KMS-11 (cell line): ENCODE results near the gene TNFAIP8L1.
A peak's percentile ranks its signal among the peaks of the same experiment; 100 is the strongest.

Experiments
- H2AFZ ChIP-seq: fragments of 200-600 bp; sonication (generic); 2 replicates; pipeline ENCODE4 v1.6.1; 2016; ENCODE audit warnings: antibody characterized with exemption, mixed run types, low read depth
- H3K27ac ChIP-seq: fragments of 200-600 bp; sonication (generic); 2 replicates; pipeline ENCODE4 v1.6.1; 2016; ENCODE audit warnings: mild to moderate bottlenecking, mixed run types
- H3K27me3 ChIP-seq: fragments of 200-600 bp; sonication (generic); 2 replicates; pipeline ENCODE4 v1.6.1; 2017; ENCODE audit warnings: mild to moderate bottlenecking, low read depth, mixed run types, moderate library complexity; ENCODE audit not compliant: insufficient read depth
- H3K36me3 ChIP-seq: fragments of 200-600 bp; sonication (generic); 2 replicates; pipeline ENCODE4 v1.6.1; 2017; ENCODE audit warnings: mild to moderate bottlenecking, mixed run types; ENCODE audit not compliant: insufficient read depth
- H3K4me1 ChIP-seq: fragments of 200-600 bp; sonication (generic); 2 replicates; pipeline ENCODE4 v1.6.1; 2016; ENCODE audit warnings: mild to moderate bottlenecking, low read depth, mixed run types; ENCODE audit not compliant: poor library complexity, severe bottlenecking
- H3K4me2 ChIP-seq: fragments of 200-600 bp; sonication (generic); 2 replicates; pipeline ENCODE4 v1.7.0; 2016; ENCODE audit warnings: mild to moderate bottlenecking, mixed run types
- H3K4me3 ChIP-seq: fragments of 200-600 bp; sonication (generic); IDR thresholded peaks from 2 replicates; pipeline ENCODE4 v1.6.1; 2017; ENCODE audit warnings: low read depth, low read length, mixed read lengths; ENCODE audit not compliant: insufficient read depth
- H3K79me2 ChIP-seq: fragments of 200-600 bp; sonication (generic); 2 replicates; pipeline ENCODE4 v1.6.1; 2016; ENCODE audit warnings: low read depth, mixed run types; ENCODE audit not compliant: insufficient read depth
- H3K9ac ChIP-seq: fragments of 200-600 bp; sonication (generic); 2 replicates; pipeline ENCODE4 v1.6.1; 2016; ENCODE audit warnings: mild to moderate bottlenecking, mixed run types
- H4K20me1 ChIP-seq: fragments of 200-600 bp; sonication (generic); 2 replicates; pipeline ENCODE4 v1.6.1; 2016; ENCODE audit warnings: mild to moderate bottlenecking, mixed run types; ENCODE audit not compliant: insufficient read depth
- TF ChIP-seq, protein P1 (sequence below): fragments of 200-600 bp; sonication (generic); conservative IDR thresholded peaks from 2 replicates; pipeline ENCODE4 v1.6.1; 2017; ENCODE audit warnings: low read depth, mild to moderate bottlenecking, antibody characterized with exemption, low read length, moderate library complexity, mixed read lengths

Gene TNFAIP8L1

DNA sequence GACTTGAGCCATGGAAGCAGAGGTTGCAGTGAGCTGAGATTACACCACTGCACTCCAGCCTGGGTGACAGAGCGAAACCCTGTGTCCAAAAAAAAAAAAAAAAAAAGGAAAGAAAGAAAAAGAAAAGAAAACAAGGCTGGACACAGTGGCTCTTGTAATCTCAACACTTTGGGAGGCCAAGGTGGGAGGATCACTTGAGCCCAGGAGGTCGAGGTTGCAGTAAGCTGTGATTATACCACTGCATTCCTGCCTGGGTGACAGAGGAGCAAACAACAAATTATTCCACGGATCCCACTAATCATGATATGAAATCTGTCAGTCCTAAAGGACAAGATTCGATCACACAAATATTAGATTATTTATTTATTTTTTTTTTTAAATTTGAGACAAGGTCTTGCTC, 33.9 kb downstream of the TNFAIP8L1 start:
- peaks cover 13% of the 10 kb centered on the region for H3K79me2 ChIP-seq
- peaks cover 9% of the 10 kb centered on the region for H3K4me1 ChIP-seq
- H3K27me3 ChIP-seq = no peaks in the 10 kb centered on the region
- no peak overlapping the region for H3K27ac ChIP-seq
- H2AFZ ChIP-seq = no peak overlapping the region
- no peak overlapping the region for H3K9ac ChIP-seq
- H3K4me3 ChIP-seq = no peak overlapping the region
- no peak overlapping the region for H3K4me2 ChIP-seq
- TF ChIP-seq, protein P1, sequence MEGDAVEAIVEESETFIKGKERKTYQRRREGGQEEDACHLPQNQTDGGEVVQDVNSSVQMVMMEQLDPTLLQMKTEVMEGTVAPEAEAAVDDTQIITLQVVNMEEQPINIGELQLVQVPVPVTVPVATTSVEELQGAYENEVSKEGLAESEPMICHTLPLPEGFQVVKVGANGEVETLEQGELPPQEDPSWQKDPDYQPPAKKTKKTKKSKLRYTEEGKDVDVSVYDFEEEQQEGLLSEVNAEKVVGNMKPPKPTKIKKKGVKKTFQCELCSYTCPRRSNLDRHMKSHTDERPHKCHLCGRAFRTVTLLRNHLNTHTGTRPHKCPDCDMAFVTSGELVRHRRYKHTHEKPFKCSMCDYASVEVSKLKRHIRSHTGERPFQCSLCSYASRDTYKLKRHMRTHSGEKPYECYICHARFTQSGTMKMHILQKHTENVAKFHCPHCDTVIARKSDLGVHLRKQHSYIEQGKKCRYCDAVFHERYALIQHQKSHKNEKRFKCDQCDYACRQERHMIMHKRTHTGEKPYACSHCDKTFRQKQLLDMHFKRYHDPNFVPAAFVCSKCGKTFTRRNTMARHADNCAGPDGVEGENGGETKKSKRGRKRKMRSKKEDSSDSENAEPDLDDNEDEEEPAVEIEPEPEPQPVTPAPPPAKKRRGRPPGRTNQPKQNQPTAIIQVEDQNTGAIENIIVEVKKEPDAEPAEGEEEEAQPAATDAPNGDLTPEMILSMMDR = no peak
- no peaks in the 10 kb centered on the region for H4K20me1 ChIP-seq
- H3K36me3 ChIP-seq = no peaks in the 10 kb centered on the region

DNA sequence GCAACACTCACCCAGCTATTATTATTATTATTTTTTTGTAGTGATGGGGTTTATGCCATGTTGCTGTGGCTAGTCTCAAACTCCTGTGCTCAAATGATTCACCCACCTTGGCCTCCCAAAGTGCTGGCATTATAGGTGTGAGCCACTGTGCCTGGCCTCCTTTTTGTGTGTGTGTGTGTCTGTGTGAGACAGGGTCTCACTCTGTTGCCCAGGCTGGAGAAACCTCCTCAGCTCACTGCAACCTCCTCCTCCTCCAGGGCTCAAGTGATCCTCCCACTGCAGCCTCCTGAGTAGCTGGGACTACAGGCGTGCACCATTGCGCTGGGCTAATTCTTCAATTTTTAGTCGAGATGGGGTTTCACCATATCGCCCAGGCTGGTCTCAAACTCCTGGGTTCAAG, 34.4 kb downstream of the TNFAIP8L1 start:
- TF ChIP-seq, protein P1 = no peak
- Histone ChIP-seq H3K4me1 (peaks cover 6% of the 10 kb centered on the region), H3K4me2 (no peak overlapping the region), H3K9ac (no peak overlapping the region), H3K36me3 (no peaks in the 10 kb centered on the region), H4K20me1 (no peaks in the 10 kb centered on the region), H3K27me3 (no peaks in the 10 kb centered on the region), H3K4me3 (no peak overlapping the region), H2AFZ (no peak overlapping the region), H3K27ac (no peak overlapping the region), H3K79me2 (peaks cover 8% of the 10 kb centered on the region)

DNA sequence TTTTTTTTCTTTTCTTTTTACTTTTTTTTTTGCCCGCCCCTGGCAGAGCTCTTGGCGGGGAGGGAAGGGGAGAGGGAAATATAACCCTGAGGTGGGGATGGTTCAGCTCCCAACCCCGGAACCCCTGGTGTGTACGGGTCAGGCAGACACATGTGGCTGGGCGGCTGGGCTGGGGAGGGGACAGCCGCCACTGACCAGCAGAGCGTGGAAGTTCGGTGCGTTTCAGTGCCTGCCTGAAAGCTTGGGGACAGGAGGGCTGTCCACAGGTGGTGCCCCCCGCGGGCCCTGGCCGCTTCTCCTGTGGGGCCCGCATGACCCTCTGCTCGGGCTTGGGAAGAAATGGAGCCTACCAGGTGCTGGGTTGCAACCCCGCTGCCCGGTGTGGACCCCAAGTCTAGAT, 36.0 kb downstream of the TNFAIP8L1 start:
- TF ChIP-seq, protein P1 = no peak
- H4K20me1 ChIP-seq = no peaks in the 10 kb centered on the region
- H3K79me2 ChIP-seq = no peaks in the 10 kb centered on the region
- no peak overlapping the region for H2AFZ ChIP-seq
- no peaks in the 10 kb centered on the region for H3K36me3 ChIP-seq
- H3K4me3 ChIP-seq = no peak overlapping the region
- H3K9ac ChIP-seq = no peak overlapping the region
- no peak overlapping the region for H3K27ac ChIP-seq
- no peak overlapping the region for H3K4me2 ChIP-seq
- H3K27me3 ChIP-seq = no peaks in the 10 kb centered on the region
- H3K4me1 ChIP-seq = no peaks in the 10 kb centered on the region

DNA sequence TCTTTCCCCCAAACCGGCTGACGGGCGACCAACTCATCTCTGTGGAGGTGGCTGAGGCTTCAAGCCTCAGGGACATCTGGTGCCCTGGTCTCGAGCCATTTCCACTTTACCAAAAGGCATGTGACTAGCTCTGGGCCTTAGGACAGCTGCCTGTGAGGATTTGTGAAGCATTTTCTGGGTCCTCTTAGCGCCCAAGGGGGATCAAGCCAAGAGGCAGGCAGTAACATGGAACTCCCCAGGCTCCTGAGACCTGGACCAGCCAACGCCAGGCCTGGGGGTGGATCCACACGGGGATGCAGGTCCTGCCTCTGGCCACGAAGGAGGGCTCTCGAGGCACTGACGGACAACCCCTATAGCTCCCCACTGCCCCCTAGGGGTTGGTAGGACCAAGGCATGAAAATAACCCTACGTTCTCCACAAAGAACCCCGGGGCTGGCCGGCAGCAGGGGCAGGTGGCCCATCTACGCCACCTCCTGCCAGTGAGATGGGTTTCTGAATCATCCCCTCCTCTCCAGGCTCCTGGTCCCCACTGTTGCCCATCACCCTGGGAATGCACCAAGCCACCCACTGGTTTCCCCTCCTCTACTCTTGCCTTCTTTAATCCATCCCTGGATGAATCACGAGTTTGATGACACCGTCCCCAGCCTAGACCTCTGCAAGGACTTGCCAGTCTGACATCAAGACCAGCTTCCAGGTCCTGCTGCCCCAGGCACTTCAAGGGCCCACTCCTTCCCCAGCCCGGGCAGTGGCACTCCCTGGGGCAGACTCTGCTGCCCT, 37.8 kb downstream of the TNFAIP8L1 start:
- TF ChIP-seq, protein P1 = peak; percentile 45; the same call in 1 of the 2 replicates
- Histone ChIP-seq H4K20me1 (no peaks in the 10 kb centered on the region), H3K27ac (no peak overlapping the region), H3K79me2 (no peaks in the 10 kb centered on the region), H3K4me1 (no peaks in the 10 kb centered on the region), H3K27me3 (no peaks in the 10 kb centered on the region), H2AFZ (no peak overlapping the region), H3K9ac (no peak overlapping the region), H3K4me3 (no peak overlapping the region), H3K36me3 (no peaks in the 10 kb centered on the region), H3K4me2 (no peak overlapping the region)
